ENCODE results near the gene TECTA.

- no peak for TF ChIP-seq POLR2A (IDR thresholded peaks at IDR 0.05)
- TF ChIP-seq CTCF (IDR thresholded peaks at IDR 0.05): peak; percentile 50 to 90 (median 68)
Measured at GRCh38 chr11:121194731-121195596, 93.9 kb downstream of the TECTA start.
